ENCODE measurements around the gene AMDHD2.
"Not testable (repeated sequence)": the region's sequence is repeated elsewhere in the genome, so short reads cannot be mapped to it uniquely, and the experiment has no call there.

GRCh38 chr16:2572704-2573103 is 52.5 kb downstream of the AMDHD2 start:
- TF ChIP-seq POLR2A (IDR thresholded peaks at IDR 0.05; ENCODE audit: control extremely low read depth in 1 of 2, low read depth in 2 of 2, low read length in 2 of 2); CTCF (IDR thresholded peaks at IDR 0.05; ENCODE audit: control extremely low read depth in 1 of 3, insufficient read depth in 1 of 3, low read depth in 1 of 3, low read length in 3 of 3); ZNF274 (IDR thresholded peaks at IDR 0.05; ENCODE audit: borderline replicate concordance, extremely low read depth, low read length); TAF7 (optimal IDR thresholded peaks at IDR 0.05; ENCODE audit: borderline replicate concordance, low read depth, low read length): not testable (repeated sequence)

Measured in H1 (cell line).